ENCODE measurements around the gene NFIC. TPM values are rescaled to one million over a fixed set of nuclear protein-coding genes. Genes with fewer than 3 reads are reported as not detected.

NFIC gene
- polyA plus RNA-seq, 1 of the 3 experiments (the other 2 are of a cell fraction): 7.2 TPM

GRCh38 chr19:3506384-3507340 lies 140.3 kb downstream of the NFIC start:
- ChIA-PET CTCF (interaction anchor here (1.7 kb wide), 1 partner anchor 32 kb away, joined by 3 read pairs; the partner anchor contains the start of gene TEKTIP1), POLR2A (interaction anchor here (1.4 kb wide), 1 partner anchor 13 kb away, joined by 3 read pairs; no protein-coding TSS in a partner anchor)
- H3K27ac ChIP-seq (ENCODE audit: low read depth in 2 of 2, low read length in 1 of 2): peak overlapping the region; percentile 47 to 53; a peak in 3 of 4 replicates
- peaks cover 16% of the 10 kb centered on the region for H3F3A ChIP-seq (replicated peaks; ENCODE audit: insufficient read depth)
- H3K79me2 ChIP-seq (ENCODE audit: insufficient read depth): peaks cover 55% of the 10 kb centered on the region
- peaks cover 11% of the 10 kb centered on the region in 2 experiments; a peak in 2 of 4 replicates for H3K4me1 ChIP-seq (ENCODE audit: control insufficient read depth in 1 of 2, insufficient read depth in 2 of 2, low read depth in 1 of 2, low read length in 1 of 2)
- peak overlapping the region; percentile 69 to 71 for H3K4me3 ChIP-seq (ENCODE audit: low read depth in 2 of 2, low read length in 1 of 2)
- peak overlapping the region; percentile 87 for H3K9ac ChIP-seq
- peaks cover 40% of the 10 kb centered on the region for H4K20me1 ChIP-seq (ENCODE audit: insufficient read depth)
- peak overlapping the region; percentile 65; the same call in 1 of the 2 replicates for H2AFZ ChIP-seq (ENCODE audit: low read depth)
- TF ChIP-seq RXRA (IDR thresholded peaks at IDR 0.05; ENCODE audit: borderline replicate concordance, low read depth) (no peak), CHD2 (IDR thresholded peaks at IDR 0.05; ENCODE audit: low read length, partially characterized antibody) (no peak), IRF3 (IDR thresholded peaks at IDR 0.05; ENCODE audit: low read depth, low read length) (no peak), EZH2phosphoT487 (IDR thresholded peaks at IDR 0.05; ENCODE audit: borderline replicate concordance, low read depth) (no peak), CTCF (IDR thresholded peaks at IDR 0.05) (no peak), MAX (IDR thresholded peaks at IDR 0.05; ENCODE audit: low read depth) (no peak), ZBTB33 (IDR thresholded peaks at IDR 0.05; ENCODE audit: borderline replicate concordance, low read depth) (no peak)
- H3K9me3 ChIP-seq: no peaks in the 10 kb centered on the region
- 1% methylated on average over 24 of the region's 69 CpGs for WGBS (ENCODE audit: low lambda C conversion rate)
- H3K36me3 ChIP-seq (replicated peaks in 1 of 2; ENCODE audit: control insufficient read depth in 1 of 2, insufficient read depth in 2 of 2, low read length in 1 of 2): peaks cover 0 to 4% of the 10 kb centered on the region in 2 experiments
- no peaks in the 10 kb centered on the region for H3K9me2 ChIP-seq
- H3K27me3 ChIP-seq (ENCODE audit: insufficient read depth): no peaks in the 10 kb centered on the region
- DNase-seq: peak; percentile 66
- peak overlapping the region; percentile 93 for H3K4me2 ChIP-seq

Data from SK-N-SH (cell line).